CD14-positive monocyte (primary cell): ENCODE measurements around the gene MSANTD1. TPM values are rescaled to one million over a fixed set of nuclear protein-coding genes. Genes with fewer than 3 reads are reported as not detected.

ENCODE experiments used
- DNase-seq, 3 donors: peaks; one replicate each; pipeline ENCODE4 v3.0.0-alpha.2; 2011 to 2022
- H2AFZ ChIP-seq: 2 replicates; pipeline ENCODE4 v1.6.0; 2012; ENCODE audit warnings: mild to moderate bottlenecking, low read depth, low read length, inconsistent platforms; ENCODE audit not compliant: insufficient read depth, poor library complexity, severe bottlenecking
- H3K27ac ChIP-seq, 2 donors: 1 replicate in 1 of 2; 2 replicates in 1 of 2; pipeline ENCODE4 v1.5.1; 2012 to 2013; ENCODE audit warnings: low read length in 2 of 2, control low read depth in 1 of 2, inconsistent platforms in 1 of 2, low read depth in 1 of 2, mild to moderate bottlenecking in 1 of 2
- H3K27me3 ChIP-seq, 2 donors: one replicate each; pipeline versions ENCODE4 v1.6.0 to v1.6.1; 2011 to 2013; ENCODE audit warnings: low read length in 2 of 2; ENCODE audit not compliant: control insufficient read depth in 2 of 2, insufficient read depth in 2 of 2
- H3K36me3 ChIP-seq, 2 donors: replicated peaks in 1 of 2; 1 replicate in 1 of 2; 2 replicates in 1 of 2; pipeline versions ENCODE4 v1.5.1 to v1.6.1; 2012 to 2013; ENCODE audit warnings: low read length in 2 of 2, control low read depth in 1 of 2, inconsistent platforms in 1 of 2, mild to moderate bottlenecking in 1 of 2; ENCODE audit not compliant: insufficient read depth in 2 of 2, control insufficient read depth in 1 of 2
- H3K4me1 ChIP-seq, 2 donors: 1 replicate in 1 of 2; 2 replicates in 1 of 2; pipeline versions ENCODE4 v1.5.1 to v1.6.1; 2012 to 2013; ENCODE audit warnings: low read length in 2 of 2, control low read depth in 1 of 2, inconsistent platforms in 1 of 2, mild to moderate bottlenecking in 1 of 2, moderate library complexity in 1 of 2; ENCODE audit not compliant: insufficient read depth in 2 of 2, control insufficient read depth in 1 of 2
- H3K4me2 ChIP-seq: replicated peaks from 2 replicates; pipeline ENCODE3; 2012; ENCODE audit warnings: low read length, moderate library complexity, mild to moderate bottlenecking; ENCODE audit not compliant: poor library complexity, severe bottlenecking; ENCODE audit errors: extremely low read depth
- H3K4me3 ChIP-seq, 3 experiments: fragments of 200-600 bp in 1 of 3; sonication (generic) in 1 of 3; replicated peaks in 1 of 3; 1 replicate in 2 of 3; 2 replicates in 1 of 3; pipeline ENCODE4 v1.5.1; 2011 to 2013; ENCODE audit warnings: low read length in 3 of 3, mild to moderate bottlenecking in 3 of 3, control low read depth in 2 of 3, low read depth in 2 of 3, inconsistent platforms in 1 of 3, moderate library complexity in 1 of 3
- H3K79me2 ChIP-seq: 2 replicates; pipeline ENCODE4 v1.6.0; 2012; ENCODE audit warnings: mild to moderate bottlenecking, control low read depth, inconsistent platforms, low read length, moderate library complexity; ENCODE audit not compliant: insufficient read depth
- H3K9ac ChIP-seq: 2 replicates; pipeline ENCODE4 v1.6.0; 2017; ENCODE audit warnings: low read length, mild to moderate bottlenecking; ENCODE audit not compliant: insufficient read depth, poor library complexity, severe bottlenecking
- H3K9me3 ChIP-seq, 2 donors: replicated peaks in 1 of 2; 1 replicate in 1 of 2; 2 replicates in 1 of 2; pipeline versions ENCODE4 v1.5.1 to v1.6.1; 2012 to 2013; ENCODE audit warnings: low read length in 2 of 2, control low read depth in 1 of 2; ENCODE audit not compliant: control insufficient read depth in 1 of 2, insufficient read depth in 1 of 2
- H4K20me1 ChIP-seq: 2 replicates; pipeline ENCODE4 v1.6.0; 2012; ENCODE audit warnings: mild to moderate bottlenecking, low read length, control low read depth, moderate library complexity; ENCODE audit not compliant: insufficient read depth
- H3K27ac Mint-ChIP-seq, 7 donors: one replicate each; pipeline ENCODE4 v1.8.0; 2020; ENCODE audit warnings: mild to moderate bottlenecking in 7 of 7, mixed read lengths in 7 of 7, moderate library complexity in 6 of 7, inconsistent platforms in 2 of 7
- H3K27me3 Mint-ChIP-seq, 3 donors: one replicate each; pipeline ENCODE4 v1.8.0; 2021 to 2022; ENCODE audit warnings: low read depth in 3 of 3, mild to moderate bottlenecking in 3 of 3, mixed read lengths in 3 of 3, moderate library complexity in 3 of 3, inconsistent platforms in 1 of 3
- H3K36me3 Mint-ChIP-seq, 2 donors: one replicate each; pipeline ENCODE4 v1.8.0; 2020; ENCODE audit warnings: mixed read lengths in 2 of 2, inconsistent platforms in 1 of 2, mild to moderate bottlenecking in 1 of 2
- H3K4me1 Mint-ChIP-seq: one replicate; pipeline ENCODE4 v1.8.0; 2020; ENCODE audit warnings: mild to moderate bottlenecking, mixed read lengths
- H3K4me3 Mint-ChIP-seq, 2 donors: one replicate each; pipeline ENCODE4 v1.8.0; 2020; ENCODE audit warnings: mild to moderate bottlenecking in 2 of 2, mixed read lengths in 2 of 2, moderate library complexity in 1 of 2
- H3K9me3 Mint-ChIP-seq, 7 donors: one replicate each; pipeline ENCODE4 v1.8.0; 2020 to 2022; ENCODE audit warnings: mixed read lengths in 7 of 7, mild to moderate bottlenecking in 6 of 7, moderate library complexity in 6 of 7, inconsistent platforms in 2 of 7
- CTCF ChIP-seq: fragments of 200-600 bp; IDR thresholded peaks from one replicate; pipeline ENCODE4 v1.8.0; 2022; ENCODE audit warnings: antibody characterized with exemption, mild to moderate bottlenecking
- WGBS: methylation state at CpG from one replicate; pipeline ENCODE4 v1.1.5; 2013; ENCODE audit warnings: missing lambda C conversion rate; ENCODE audit not compliant: insufficient coverage; 5-methylcytosine and 5-hydroxymethylcytosine counted together
- intact Hi-C, 2 donors: fragments of 100-400 bp; cut with micrococcal nuclease; formaldehyde crosslinking; loops; one replicate each; pipeline versions ENCODE4 v1.15.0 to v1.15.1; 2023
- polyA plus RNA-seq, 3 donors: library from polyadenylated mRNA; depleted of rRNA in 1 of 3; unstranded in 2 of 3; stranded (reverse) in 1 of 3; fragments of 300-500 nt in 2 of 3; fragments of >200 nt in 1 of 3; fragmentation: Illumina TruSeq in 2 of 3; gene quantifications; 1 replicate in 2 of 3; 2 replicates in 1 of 3; pipeline ENCODE4 v1.2.3, GENCODE V29; 2012 to 2021

Gene MSANTD1
- polyA plus RNA-seq, 3 donors: 0.52 TPM; not detected in 2

- no peak overlapping the region for H3K9ac ChIP-seq
- H3K4me1 Mint-ChIP-seq: peaks cover 24% of the 10 kb centered on the region
- peaks cover 71 to 72% of the 10 kb centered on the region in 2 donors for H3K36me3 ChIP-seq
- no peaks in the 10 kb centered on the region for H3K27me3 ChIP-seq
- H3K4me2 ChIP-seq: no peak overlapping the region
- H2AFZ ChIP-seq: no peak overlapping the region
- 95% methylated on average over 17 of the region's 17 CpGs for WGBS
- peaks cover 27 to 28% of the 10 kb centered on the region in 2 donors for H3K4me1 ChIP-seq
- intact Hi-C loops: loop anchor here (5.0 kb wide), 3 partner anchors 38 to 62 kb away; partner anchors contain the start of gene RGS12 (in 1 of the 2)
- H3K27ac ChIP-seq: no peak overlapping the region
- peaks cover 67 to 75% of the 10 kb centered on the region in 2 donors for H3K36me3 Mint-ChIP-seq
- H3K4me3 Mint-ChIP-seq: no peak overlapping the region
- H3K9me3 Mint-ChIP-seq: peaks cover 0 to 4% (median 0%) of the 10 kb centered on the region in 7 donors
- no peaks in the 10 kb centered on the region for H3K9me3 ChIP-seq
- H3K27me3 Mint-ChIP-seq: peaks cover 0 to 3% (median 0%) of the 10 kb centered on the region in 3 donors
- H3K4me3 ChIP-seq: no peak overlapping the region
- peaks cover 4% of the 10 kb centered on the region for H3K79me2 ChIP-seq
- no peak for DNase-seq
- no peak for TF ChIP-seq CTCF
- H3K27ac Mint-ChIP-seq: peak overlapping the region in 2 of 7 donors; percentile 70 to 79
- H4K20me1 ChIP-seq: no peaks in the 10 kb centered on the region
Measured at GRCh38 chr4:3229964-3230363, 19.0 kb upstream of the MSANTD1 start.

GRCh38 chr4:3231471-3231870 lies 17.5 kb upstream of the MSANTD1 start:
- Histone ChIP-seq H3K9me3 (no peaks in the 10 kb centered on the region), H3K4me2 (no peak overlapping the region), H3K27me3 (no peaks in the 10 kb centered on the region), H3K36me3 (peaks cover 86 to 87% of the 10 kb centered on the region in 2 donors), H3K4me1 (peaks cover 12 to 13% of the 10 kb centered on the region in 2 donors), H3K4me3 (no peak overlapping the region), H3K27ac (peak overlapping the region in 1 of 2 donors; percentile 24), H2AFZ (no peak overlapping the region), H3K79me2 (no peaks in the 10 kb centered on the region), H4K20me1 (no peaks in the 10 kb centered on the region), H3K9ac (no peak overlapping the region)
- peaks cover 0 to 4% (median 0%) of the 10 kb centered on the region in 7 donors for H3K9me3 Mint-ChIP-seq
- peaks cover 9% of the 10 kb centered on the region for H3K4me1 Mint-ChIP-seq
- peak overlapping the region in 4 of 7 donors; percentile 10 to 85 (median 76) for H3K27ac Mint-ChIP-seq
- no peak for TF ChIP-seq CTCF
- WGBS: 77% methylated on average over 9 of the region's 9 CpGs
- H3K4me3 Mint-ChIP-seq: no peak overlapping the region
- intact Hi-C loops: loop anchor here in 1 of 2 donors (5.0 kb wide), 2 partner anchors 39 to 51 kb away; no protein-coding TSS in a partner anchor
- DNase-seq: no peak
- H3K36me3 Mint-ChIP-seq: peaks cover 77 to 87% of the 10 kb centered on the region in 2 donors
- peaks cover 0 to 2% (median 0%) of the 10 kb centered on the region in 3 donors for H3K27me3 Mint-ChIP-seq
